GM23248 (cell line): ENCODE measurements around the gene BRINP3. TPM values are rescaled to one million over a fixed set of nuclear protein-coding genes. Genes with fewer than 3 reads are reported as not detected.
A peak's percentile ranks its signal among the peaks of the same experiment; 100 is the strongest.

Experiments used
- DNase-seq: peaks from one replicate; pipeline ENCODE4 v3.0.0-alpha.2; 2015
- H2AFZ ChIP-seq: fragments of 200-600 bp; sonication (generic); 2 replicates; pipeline ENCODE4 v1.6.1; 2016; ENCODE audit warnings: antibody characterized with exemption
- H3F3A ChIP-seq: fragments of 200-600 bp; sonication (generic); 2 replicates; pipeline ENCODE4 v1.6.1; 2016; ENCODE audit warnings: mild to moderate bottlenecking, antibody characterized with exemption, mixed run types; ENCODE audit not compliant: insufficient read depth
- H3K27ac ChIP-seq: fragments of 200-600 bp; sonication (generic); 2 replicates; pipeline ENCODE4 v1.5.1; 2016; ENCODE audit warnings: mild to moderate bottlenecking
- H3K27me3 ChIP-seq: fragments of 200-600 bp; sonication (generic); replicated peaks from 2 replicates; pipeline ENCODE4 v1.6.1; 2016; ENCODE audit warnings: mild to moderate bottlenecking; ENCODE audit not compliant: insufficient read depth
- H3K36me3 ChIP-seq: fragments of 200-600 bp; sonication (generic); 2 replicates; pipeline ENCODE4 v1.6.1; 2016; ENCODE audit warnings: low read depth, mild to moderate bottlenecking
- H3K4me1 ChIP-seq: fragments of 200-600 bp; sonication (generic); 2 replicates; pipeline ENCODE4 v1.6.1; 2016; ENCODE audit warnings: mild to moderate bottlenecking; ENCODE audit not compliant: insufficient read depth
- H3K4me2 ChIP-seq: fragments of 200-600 bp; sonication (generic); one replicate; pipeline ENCODE4 v1.6.1; 2016; ENCODE audit warnings: mild to moderate bottlenecking; ENCODE audit not compliant: unreplicated experiment
- H3K4me3 ChIP-seq: fragments of 200-600 bp; sonication (generic); 2 replicates; pipeline ENCODE4 v1.5.1; 2016; ENCODE audit warnings: mild to moderate bottlenecking
- H3K79me2 ChIP-seq: fragments of 200-600 bp; sonication (generic); 2 replicates; pipeline ENCODE4 v1.6.1; 2016; ENCODE audit warnings: mild to moderate bottlenecking; ENCODE audit not compliant: insufficient read depth
- H3K9ac ChIP-seq: fragments of 200-600 bp; sonication (generic); 2 replicates; pipeline ENCODE4 v1.6.1; 2016; ENCODE audit warnings: mild to moderate bottlenecking
- H3K9me2 ChIP-seq: fragments of 200-600 bp; sonication (generic); 2 replicates; pipeline ENCODE4 v1.6.1; 2016; ENCODE audit warnings: mixed run types, mild to moderate bottlenecking, moderate library complexity; ENCODE audit not compliant: insufficient read depth
- H3K9me3 ChIP-seq: fragments of 200-600 bp; sonication (generic); one replicate; pipeline ENCODE4 v1.6.1; 2017; ENCODE audit warnings: low read depth
- H4K20me1 ChIP-seq: fragments of 200-600 bp; sonication (generic); 2 replicates; pipeline ENCODE4 v1.6.0; 2016; ENCODE audit not compliant: insufficient read depth
- EZH2 ChIP-seq: fragments of 200-600 bp; sonication (generic); IDR thresholded peaks from 2 replicates; pipeline ENCODE4 v1.6.1; 2018; ENCODE audit warnings: antibody characterized with exemption, mild to moderate bottlenecking; ENCODE audit not compliant: insufficient read depth, poor library complexity, severe bottlenecking
- EZH2phosphoT487 ChIP-seq: fragments of 200-600 bp; sonication (generic); IDR thresholded peaks from 2 replicates; pipeline ENCODE4 v1.6.1; 2018; ENCODE audit warnings: antibody characterized with exemption, moderate library complexity, mild to moderate bottlenecking, low read depth; ENCODE audit not compliant: insufficient read depth
- WGBS, 2 experiments: methylation state at CpG; one replicate each; pipeline ENCODE4 v1.1.6; 2015 to 2017; ENCODE audit warnings: low lambda C conversion rate in 2 of 2, low coverage in 1 of 2; ENCODE audit errors: missing lambda C conversion rate in 2 of 2; 5-methylcytosine and 5-hydroxymethylcytosine counted together
- in situ Hi-C: fragments of 300-500 bp; cut with MboI; formaldehyde crosslinking; loops from 2 replicates; pipeline ENCODE4 v1.15.0; 2020
- polyA plus RNA-seq: library from polyadenylated mRNA; unstranded; fragments of >200 nt; fragmentation: Nextera tagmentation; extraction: Ambion mirVana; gene quantifications from 2 replicates; pipeline ENCODE4 v1.2.1, GENCODE V29; 2016
- total RNA-seq: library from RNA; depleted of rRNA; stranded (reverse); fragments of >200 nt; shearing (Covaris generic); gene quantifications from 2 replicates; pipeline ENCODE4 v1.2.3, GENCODE V29; 2014

Gene BRINP3
- total and polyA plus RNA-seq, 2 experiments from 2014 or later: not detected

GRCh38 chr1:190479050-190479397, 1.4 kb upstream of the BRINP3 start:
- no peak for DNase-seq
- peak overlapping the region; percentile 23; the same call in 1 of the 2 replicates for H2AFZ ChIP-seq
- no peaks in the 10 kb centered on the region for H3K9me2 ChIP-seq
- no peak overlapping the region for H3K27ac ChIP-seq
- H3K36me3 ChIP-seq: no peaks in the 10 kb centered on the region
- TF ChIP-seq EZH2phosphoT487 (no peak), EZH2 (no peak)
- H3K9me3 ChIP-seq: no peaks in the 10 kb centered on the region
- in situ Hi-C loops: no loop called here
- H3K4me3 ChIP-seq: peak overlapping the region; percentile 34
- no peaks in the 10 kb centered on the region for H3F3A ChIP-seq
- peak overlapping the region; percentile 35 for H3K4me2 ChIP-seq
- H3K4me1 ChIP-seq: no peaks in the 10 kb centered on the region
- H3K79me2 ChIP-seq: no peaks in the 10 kb centered on the region
- H3K27me3 ChIP-seq: 0 out of 2 replicates have a peak, but pooled peaks cover 10% of the 10 kb centered on the region
- H3K9ac ChIP-seq: no peak overlapping the region
- 10% methylated on average over 4 of the region's 4 CpGs for WGBS, 2 experiments
- no peaks in the 10 kb centered on the region for H4K20me1 ChIP-seq

GRCh38 chr1:190478149-190479049, 735 bp upstream of the BRINP3 start:
- Histone ChIP-seq H3K4me2 (peak overlapping the region; percentile 35), H3K9me3 (no peaks in the 10 kb centered on the region), H3F3A (no peaks in the 10 kb centered on the region), H3K4me3 (peak overlapping the region; percentile 34), H4K20me1 (no peaks in the 10 kb centered on the region), H2AFZ (peak overlapping the region; percentile 23; the same call in 1 of the 2 replicates), H3K4me1 (no peaks in the 10 kb centered on the region), H3K9me2 (no peaks in the 10 kb centered on the region), H3K9ac (no peak overlapping the region), H3K79me2 (no peaks in the 10 kb centered on the region), H3K36me3 (no peaks in the 10 kb centered on the region), H3K27ac (no peak overlapping the region), H3K27me3 (0 out of 2 replicates have a peak, but pooled peaks cover 10% of the 10 kb centered on the region)
- in situ Hi-C loops: no loop called here
- WGBS, 2 experiments: 3% methylated on average over 40 to 42 of the region's 42 CpGs
- DNase-seq: peak; percentile 12
- no peak for TF ChIP-seq EZH2
- TF ChIP-seq EZH2phosphoT487: no peak

- Histone ChIP-seq H3K9me3 (no peaks in the 10 kb centered on the region), H3F3A (no peaks in the 10 kb centered on the region), H3K4me3 (no peak overlapping the region), H3K79me2 (no peaks in the 10 kb centered on the region), H3K27me3 (0 out of 2 replicates have a peak, but pooled peaks cover 10% of the 10 kb centered on the region), H2AFZ (no peak overlapping the region), H3K9ac (no peak overlapping the region), H3K36me3 (no peaks in the 10 kb centered on the region), H4K20me1 (no peaks in the 10 kb centered on the region), H3K4me2 (no peak overlapping the region), H3K9me2 (no peaks in the 10 kb centered on the region), H3K4me1 (no peaks in the 10 kb centered on the region), H3K27ac (no peak overlapping the region)
- TF ChIP-seq EZH2phosphoT487 (no peak), EZH2 (no peak)
- DNase-seq: no peak
- WGBS, 2 experiments: 22 to 28% methylated on average over 5 of the region's 5 CpGs
- in situ Hi-C loops: no loop called here
Observed at GRCh38 chr1:190476806-190477205, 858 bp downstream of the BRINP3 start.

GRCh38 chr1:190476321-190476720, 1.3 kb downstream of the BRINP3 start:
- H3K4me1 ChIP-seq: no peaks in the 10 kb centered on the region
- no peaks in the 10 kb centered on the region for H3K36me3 ChIP-seq
- 0 out of 2 replicates have a peak, but pooled peaks cover 10% of the 10 kb centered on the region for H3K27me3 ChIP-seq
- H3K4me2 ChIP-seq: no peak overlapping the region
- no peak overlapping the region for H3K9ac ChIP-seq
- no peak overlapping the region for H2AFZ ChIP-seq
- WGBS, 2 experiments: 14 to 20% methylated on average over 5 of the region's 5 CpGs
- no peaks in the 10 kb centered on the region for H3K9me2 ChIP-seq
- DNase-seq: no peak
- H3K9me3 ChIP-seq: no peaks in the 10 kb centered on the region
- H4K20me1 ChIP-seq: no peaks in the 10 kb centered on the region
- H3K27ac ChIP-seq: no peak overlapping the region
- H3K4me3 ChIP-seq: no peak overlapping the region
- TF ChIP-seq EZH2phosphoT487 (no peak), EZH2 (no peak)
- in situ Hi-C loops: no loop called here
- H3K79me2 ChIP-seq: no peaks in the 10 kb centered on the region
- H3F3A ChIP-seq: no peaks in the 10 kb centered on the region
